HG03175 (cell line): ENCODE measurements around the gene CDC42EP1.

ENCODE experiments used
- ATAC-seq: cut with Tn5 transposase; IDR thresholded peaks from one replicate; pipeline ENCODE4 v1.9.1; 2021; ENCODE audit warnings: mild to moderate bottlenecking, moderate library complexity; ENCODE audit not compliant: unreplicated experiment

CDC42EP1 gene

DNA sequence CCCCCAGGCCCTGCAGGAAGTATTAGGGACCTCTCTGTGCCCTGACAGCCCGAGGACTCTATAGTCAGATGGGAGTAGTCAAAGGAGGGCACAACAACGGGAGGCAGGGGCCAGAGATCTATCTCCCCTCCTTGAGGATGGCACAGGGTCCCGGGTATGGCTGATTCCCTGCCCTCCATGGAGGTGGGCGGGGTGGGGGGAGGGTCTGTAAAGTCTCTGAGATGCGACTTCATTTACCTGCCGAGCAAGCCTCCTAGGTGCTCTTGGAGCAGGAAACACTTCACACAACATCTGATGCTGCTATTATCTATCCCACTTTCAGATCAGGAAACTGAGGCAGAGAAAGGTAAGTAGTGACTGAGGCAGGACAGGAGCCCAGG, 769 bp upstream of the CDC42EP1 start:
- no peak for ATAC-seq

DNA sequence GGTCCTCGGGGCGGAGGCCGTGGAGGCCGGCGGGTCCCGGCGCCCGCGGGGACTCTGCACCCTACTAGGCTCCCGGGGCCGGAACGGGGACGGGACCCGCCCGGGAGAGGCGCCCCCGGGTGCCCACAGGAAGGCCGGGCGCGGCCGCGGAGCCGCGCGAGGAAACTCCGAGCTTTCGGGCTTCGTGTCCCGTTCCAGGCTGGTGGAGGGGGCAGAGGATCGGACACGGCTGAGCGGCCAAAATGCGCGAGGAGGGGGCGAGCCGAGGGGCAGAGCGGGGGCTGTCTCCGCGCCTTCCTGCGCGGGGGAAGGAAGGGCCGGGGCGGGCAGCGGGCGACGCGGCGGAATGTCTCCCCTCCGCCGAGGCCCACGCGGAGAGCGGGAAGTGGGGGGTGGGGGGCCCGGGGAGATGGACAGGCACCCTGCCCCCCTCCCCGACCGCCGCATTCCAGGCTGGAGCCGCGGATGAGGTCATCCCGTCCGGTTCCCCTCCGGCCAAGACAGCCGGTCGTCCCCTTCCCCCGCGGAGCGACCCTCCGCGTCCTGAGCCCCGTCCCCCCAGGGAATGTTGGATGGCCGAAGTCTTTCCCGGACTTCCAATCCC, 430 bp downstream of the CDC42EP1 start:
- ATAC-seq: no peak

DNA sequence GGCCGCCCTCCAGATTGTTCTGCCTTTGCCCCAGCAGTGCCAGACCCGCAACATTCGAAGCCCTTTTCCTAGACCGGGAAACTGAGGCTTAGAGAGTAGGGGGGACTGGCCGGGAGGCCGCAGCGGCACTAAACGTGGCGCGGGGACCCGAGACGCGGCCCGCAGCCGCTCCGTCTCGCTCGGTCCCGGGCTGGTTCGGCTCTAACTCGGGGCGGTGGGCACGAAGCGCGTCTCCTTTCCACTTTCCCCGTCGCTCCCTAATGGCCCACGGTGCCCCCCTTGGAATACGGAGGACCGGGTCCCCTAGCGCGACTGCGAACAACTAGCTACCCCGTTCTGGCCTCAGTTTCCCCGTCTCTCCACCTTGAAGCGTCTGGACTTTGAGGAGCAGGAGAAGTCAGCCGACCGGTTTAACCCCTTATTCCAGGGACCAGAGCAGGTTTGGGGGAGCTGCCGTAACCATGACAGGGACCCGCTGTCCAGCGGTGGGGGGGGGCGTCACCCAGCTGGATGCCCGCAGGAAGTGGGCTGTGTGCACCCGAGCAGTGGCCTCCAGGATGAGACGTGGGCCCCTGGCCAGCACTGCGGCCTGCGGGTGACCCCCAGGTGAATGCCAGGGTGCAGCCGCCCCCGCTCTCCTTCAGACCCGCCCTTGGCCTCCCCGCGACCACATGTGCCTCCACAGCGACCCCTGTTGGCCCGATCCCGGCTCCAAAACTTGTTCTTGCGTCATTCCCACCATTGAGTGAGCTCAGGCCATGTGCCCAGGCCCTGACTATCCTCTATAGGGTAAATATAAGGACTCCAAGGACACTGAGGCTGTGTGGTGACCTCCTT, 1.1 kb downstream of the CDC42EP1 start:
- no peak for ATAC-seq

DNA sequence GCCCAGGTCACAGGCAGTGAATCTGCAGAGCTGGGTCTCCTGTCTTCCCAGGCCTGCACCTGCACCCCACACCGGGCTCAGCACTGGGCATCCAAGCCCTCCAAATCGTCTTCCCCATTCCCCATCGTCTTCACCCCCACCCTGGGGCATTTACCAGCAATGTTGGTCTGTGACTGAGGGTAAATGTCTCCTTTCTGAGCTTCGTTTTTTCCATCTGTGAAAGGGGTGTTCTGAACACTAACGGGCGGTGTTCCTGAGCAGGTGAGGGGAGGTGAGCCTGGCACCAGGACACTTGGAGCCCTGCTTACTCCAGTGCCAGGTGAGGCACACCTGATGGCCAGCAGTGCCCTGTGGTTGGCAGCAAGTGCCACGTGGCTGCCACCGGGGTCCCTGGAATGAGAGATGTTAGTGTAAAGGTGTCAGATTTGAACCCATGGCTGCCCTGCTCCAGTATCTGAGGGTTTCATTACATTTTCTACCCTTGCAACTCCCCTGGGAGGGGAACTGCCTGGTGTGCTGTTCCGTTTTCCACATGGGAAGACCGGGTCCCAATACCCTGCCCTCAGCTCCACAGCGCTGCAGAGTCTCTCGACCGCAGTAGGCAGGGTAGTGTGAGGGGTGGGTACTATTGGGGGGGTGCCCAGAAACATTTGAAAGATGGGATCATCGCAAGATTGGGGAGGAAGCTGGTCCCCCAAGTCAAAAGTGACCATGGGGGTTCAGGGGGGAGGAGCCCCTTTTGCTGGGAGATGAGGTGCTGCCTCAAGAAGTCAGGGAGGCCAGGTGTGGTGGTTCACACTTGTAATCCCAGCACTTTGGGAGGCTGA, 2.0 kb downstream of the CDC42EP1 start:
- no peak for ATAC-seq

DNA sequence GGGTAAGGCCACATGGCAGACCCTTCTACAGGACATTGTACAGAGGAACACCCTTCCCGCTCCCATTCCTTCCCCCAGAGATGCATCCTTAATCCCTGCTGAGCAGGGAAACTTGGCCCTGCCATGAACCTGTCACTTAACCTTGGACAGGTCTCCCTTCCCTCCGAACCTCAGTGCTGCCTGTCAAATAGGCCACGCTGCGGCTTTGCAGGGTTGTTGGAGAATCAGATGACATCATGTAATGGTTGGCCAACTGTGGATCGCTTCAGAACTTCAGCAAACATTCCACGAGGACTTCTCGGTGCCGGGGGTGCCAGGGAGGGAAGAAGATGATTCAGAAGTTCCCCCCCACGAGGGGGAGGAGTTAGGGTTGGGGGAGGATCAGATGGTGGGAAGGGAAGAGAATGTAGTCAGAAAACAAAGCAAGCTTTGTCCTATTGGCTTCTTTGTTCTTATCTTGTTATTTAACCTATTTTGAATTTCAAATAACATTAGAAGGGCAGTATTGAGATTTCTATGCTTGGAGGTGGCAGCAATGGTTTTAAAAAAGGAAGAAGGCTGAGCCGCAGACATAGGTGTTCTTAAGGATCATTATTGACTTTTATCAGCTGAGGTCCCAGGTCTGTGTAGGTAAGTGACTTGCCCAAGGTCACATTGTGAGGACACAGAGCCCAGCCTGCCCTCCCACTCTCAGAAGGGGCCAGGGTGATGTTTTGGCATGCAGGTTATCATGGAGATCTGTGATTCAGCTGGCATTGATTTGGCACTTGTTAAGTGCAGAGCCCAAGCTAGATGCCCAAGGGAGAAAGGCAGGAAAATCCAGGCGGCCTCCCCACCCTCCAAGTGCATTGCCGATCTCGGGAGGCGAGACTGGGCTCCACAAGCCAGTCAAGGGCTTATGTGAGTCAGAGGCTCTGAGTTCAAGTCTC, 3.1 kb downstream of the CDC42EP1 start:
- ATAC-seq: no peak

DNA sequence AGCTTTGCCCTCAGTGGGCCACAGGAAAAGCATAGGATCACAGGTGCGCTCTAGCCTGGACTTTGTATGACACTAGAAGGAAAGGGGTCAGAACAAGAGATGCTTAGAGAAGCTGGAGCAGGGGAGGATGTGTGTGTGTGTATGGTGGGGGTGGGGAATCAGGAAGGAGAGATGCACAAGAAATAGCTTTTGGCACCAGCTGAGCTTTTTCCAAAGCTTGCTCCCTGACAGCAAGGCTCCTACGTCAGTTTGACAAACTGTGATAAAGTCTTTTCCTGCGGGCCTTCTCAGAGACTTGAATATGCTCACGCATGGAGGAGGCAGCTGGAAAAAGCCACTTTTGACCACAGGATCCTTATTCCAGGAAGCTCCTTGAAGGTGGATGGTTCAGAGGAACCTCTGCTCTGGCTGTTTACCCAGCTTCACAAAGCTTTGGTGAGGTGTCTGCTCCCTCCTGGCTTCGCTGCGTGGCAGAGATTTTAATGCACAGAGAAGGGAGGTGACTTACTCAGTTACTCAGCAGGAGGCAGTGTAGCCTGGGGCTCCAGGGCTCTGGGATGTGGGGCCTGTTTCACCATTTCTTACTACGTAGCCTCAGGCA, 3.9 kb downstream of the CDC42EP1 start:
- ATAC-seq: no peak

DNA sequence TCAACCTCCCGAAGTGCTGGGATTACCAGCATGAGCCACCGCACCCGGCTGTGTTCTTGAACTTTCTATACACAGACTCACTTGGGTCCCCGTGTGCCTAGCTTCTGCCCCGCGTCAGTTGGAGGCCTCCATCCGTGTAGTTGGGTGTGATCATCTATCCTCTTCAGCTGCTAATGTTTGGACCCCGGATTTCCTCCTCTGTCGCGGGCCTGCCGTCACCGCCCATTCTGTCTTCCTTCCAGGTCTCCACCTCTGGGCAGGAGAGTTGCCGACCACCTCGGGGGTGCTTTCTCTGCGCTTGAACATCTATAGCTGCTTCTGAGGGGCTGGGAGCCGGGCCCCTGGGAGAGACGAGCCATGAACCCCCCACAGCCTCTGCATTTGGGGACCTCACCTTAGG, 5.5 kb downstream of the CDC42EP1 start:
- ATAC-seq: no peak

DNA sequence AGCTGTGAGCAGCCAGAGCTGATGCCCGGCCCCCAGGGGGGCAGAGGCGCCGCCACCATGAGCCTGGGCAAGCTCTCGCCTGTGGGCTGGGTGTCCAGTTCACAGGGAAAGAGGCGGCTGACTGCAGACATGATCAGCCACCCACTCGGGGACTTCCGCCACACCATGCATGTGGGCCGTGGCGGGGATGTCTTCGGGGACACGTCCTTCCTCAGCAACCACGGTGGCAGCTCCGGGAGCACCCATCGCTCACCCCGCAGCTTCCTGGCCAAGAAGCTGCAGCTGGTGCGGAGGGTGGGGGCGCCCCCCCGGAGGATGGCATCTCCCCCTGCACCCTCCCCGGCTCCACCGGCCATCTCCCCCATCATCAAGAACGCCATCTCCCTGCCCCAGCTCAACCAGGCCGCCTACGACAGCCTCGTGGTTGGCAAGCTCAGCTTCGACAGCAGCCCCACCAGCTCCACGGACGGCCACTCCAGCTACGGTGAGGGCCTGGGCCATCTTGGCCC, 6.1 kb downstream of the CDC42EP1 start:
- no peak for ATAC-seq

DNA sequence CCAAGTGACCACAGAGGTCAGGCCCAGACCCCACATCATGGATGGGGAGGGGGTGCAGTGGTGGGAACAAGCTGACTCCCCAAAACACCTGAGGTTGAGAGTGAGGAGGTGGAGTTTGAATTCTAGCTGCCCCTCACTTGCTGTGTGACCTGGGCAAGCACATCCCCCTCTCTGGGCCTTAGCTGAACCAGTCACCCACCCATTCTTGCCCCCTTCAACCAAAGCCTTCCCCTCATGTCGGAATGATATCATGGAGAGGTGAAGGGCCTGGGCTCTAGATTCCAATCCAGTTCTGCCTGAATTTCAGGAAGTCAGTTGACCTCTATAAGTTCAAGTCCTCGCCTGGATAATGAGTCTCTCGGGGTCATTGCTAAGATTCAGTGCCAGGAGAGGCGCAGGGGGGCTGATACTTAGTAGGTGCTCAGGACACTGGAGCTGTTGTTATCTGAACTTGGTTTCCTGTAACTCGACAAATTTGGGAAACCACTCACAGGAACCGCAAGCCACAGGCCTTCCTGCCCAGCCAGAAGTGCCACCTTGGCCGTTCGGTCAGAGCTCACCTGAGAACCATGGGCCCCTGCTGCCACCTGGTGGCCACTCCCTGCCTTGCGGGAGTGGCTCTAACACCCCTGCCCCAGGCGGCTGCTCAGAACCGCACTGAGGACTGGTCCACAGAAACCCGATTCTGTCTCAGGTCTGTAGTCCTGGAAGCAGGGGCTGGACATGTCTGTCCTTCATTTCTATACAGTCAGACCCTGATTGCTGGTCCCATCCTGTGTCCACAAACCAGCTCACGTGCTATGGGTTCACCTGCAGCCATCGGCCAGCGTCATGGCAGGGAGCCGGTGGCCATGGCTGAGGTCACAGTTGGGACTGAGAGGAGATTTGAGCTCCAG, 6.9 kb downstream of the CDC42EP1 start:
- peak; percentile 50 for ATAC-seq

DNA sequence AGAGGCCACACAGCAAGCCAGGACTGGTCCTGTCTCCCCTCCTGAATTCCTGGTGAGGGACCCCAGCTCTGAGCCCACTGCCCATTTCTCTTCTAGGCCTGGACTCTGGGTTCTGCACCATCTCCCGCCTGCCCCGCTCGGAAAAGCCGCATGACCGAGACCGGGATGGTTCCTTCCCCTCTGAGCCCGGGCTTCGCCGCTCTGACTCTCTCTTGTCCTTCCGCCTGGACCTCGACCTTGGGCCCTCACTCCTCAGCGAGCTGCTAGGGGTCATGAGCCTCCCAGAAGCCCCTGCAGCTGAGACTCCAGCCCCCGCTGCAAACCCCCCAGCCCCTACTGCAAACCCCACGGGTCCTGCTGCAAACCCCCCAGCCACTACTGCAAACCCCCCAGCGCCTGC, 7.7 kb downstream of the CDC42EP1 start:
- no peak for ATAC-seq

DNA sequence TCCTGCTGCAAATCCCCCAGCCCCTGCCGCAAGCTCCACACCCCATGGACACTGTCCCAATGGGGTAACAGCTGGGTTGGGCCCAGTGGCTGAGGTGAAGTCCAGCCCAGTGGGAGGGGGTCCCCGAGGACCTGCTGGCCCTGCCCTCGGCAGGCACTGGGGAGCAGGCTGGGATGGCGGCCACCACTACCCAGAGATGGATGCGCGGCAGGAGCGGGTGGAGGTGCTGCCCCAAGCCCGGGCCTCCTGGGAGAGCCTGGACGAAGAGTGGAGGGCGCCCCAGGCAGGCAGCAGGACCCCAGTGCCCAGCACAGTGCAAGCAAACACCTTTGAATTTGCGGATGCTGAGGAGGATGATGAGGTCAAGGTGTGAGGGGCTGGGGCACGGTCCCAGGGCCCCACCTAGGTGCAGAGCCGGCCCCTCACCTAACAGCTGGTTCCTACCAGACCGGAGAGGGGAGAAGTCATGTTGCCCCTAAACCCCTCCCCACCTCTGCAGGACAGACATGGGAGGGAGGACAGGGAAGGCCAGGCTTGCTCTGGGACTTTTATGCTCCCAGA, 8.2 kb downstream of the CDC42EP1 start:
- ATAC-seq: no peak

DNA sequence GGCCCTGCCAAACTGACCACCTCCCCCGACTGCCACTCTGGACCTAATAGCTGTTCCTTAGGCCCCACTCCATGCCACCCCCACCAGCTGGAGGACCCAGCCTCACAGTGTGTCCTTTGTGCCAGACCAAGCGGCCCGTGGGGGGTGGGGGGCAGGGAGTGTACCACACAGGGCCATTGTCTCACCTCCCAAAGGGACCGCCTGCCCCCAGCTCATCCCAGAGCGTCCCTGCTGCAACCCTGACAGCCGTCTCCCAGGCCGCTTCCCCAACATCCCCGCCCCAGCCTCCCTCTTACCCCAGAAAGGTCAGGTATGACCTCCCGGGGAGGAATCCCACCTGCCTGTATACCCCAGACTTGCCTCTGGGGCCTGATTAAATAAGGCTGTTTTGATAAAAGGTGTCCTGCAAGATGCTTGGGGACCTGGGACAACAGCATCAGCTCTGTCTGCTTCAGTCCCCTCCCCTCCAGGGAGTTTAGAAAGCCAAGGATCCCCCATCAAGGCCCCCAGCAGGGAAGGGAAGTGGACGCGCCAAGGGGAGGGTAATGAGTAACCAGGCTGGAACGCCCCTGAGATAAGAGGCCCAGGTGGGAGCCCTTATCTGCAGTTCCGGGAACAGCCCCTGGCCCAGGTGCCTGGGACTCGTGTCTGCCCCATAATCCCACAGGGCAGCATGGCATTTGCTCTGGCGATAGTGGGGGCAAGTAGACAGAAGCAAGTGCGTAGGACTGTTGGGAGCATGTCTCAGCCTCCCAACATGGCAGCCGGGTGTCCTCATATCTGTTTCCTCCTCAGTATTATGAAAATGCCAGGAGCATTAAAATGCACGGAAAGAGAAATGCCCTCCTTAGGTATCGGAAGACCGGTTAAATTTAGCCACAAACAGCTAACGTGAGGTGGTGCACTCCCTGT, 9.0 kb downstream of the CDC42EP1 start:
- no peak for ATAC-seq

DNA sequence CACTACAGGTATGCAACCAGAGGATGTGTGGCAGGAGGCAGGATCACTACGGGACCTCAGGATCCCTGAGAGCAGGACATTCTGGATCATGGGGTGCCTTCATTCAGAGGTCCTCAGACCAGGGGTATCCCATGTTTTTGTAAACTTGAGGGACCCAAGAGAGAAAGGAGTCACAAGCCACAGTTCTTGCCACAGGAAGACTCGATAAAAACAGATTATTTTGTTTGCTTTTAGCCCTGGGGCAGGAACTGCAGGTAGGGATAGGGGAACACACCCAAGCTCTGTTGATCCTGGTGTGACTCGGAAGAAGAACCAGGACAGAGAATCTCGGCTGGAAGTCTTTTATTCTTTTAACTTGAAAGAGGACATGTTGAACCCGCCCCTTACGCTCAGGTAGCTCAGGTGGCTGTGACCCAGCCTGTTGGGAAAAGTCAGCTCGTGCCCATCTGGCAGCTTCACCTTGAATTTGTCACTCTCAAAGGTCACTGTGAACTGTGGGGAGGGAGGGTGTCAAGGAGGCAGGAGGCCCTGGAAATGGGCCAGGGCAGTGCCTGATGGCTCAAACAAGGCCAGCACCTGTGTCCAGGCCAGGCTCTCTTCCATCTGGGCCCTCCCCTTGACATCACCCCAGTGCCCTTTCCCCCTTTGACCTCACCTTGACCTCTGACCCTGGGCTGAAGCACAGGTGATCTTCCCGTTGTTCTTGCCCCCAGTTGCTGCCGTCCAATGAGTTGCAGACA, 9.8 kb downstream of the CDC42EP1 start:
- no peak for ATAC-seq

DNA sequence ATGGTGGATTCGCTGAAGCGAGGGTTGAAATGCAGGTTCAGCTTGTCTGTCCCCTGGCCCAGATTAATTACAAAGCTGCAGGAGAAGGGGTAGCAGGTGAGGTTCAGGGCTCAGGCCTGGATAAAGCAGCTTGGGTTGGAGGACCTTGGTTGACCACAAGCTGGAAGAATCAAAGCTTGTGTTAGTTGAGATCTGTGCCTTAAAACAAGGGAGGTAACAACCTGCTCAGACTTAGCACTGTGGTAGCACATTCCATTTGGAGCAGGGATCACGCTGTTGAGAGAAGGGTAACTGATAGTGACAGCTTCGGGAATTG, 10.3 kb downstream of the CDC42EP1 start:
- no peak for ATAC-seq

DNA sequence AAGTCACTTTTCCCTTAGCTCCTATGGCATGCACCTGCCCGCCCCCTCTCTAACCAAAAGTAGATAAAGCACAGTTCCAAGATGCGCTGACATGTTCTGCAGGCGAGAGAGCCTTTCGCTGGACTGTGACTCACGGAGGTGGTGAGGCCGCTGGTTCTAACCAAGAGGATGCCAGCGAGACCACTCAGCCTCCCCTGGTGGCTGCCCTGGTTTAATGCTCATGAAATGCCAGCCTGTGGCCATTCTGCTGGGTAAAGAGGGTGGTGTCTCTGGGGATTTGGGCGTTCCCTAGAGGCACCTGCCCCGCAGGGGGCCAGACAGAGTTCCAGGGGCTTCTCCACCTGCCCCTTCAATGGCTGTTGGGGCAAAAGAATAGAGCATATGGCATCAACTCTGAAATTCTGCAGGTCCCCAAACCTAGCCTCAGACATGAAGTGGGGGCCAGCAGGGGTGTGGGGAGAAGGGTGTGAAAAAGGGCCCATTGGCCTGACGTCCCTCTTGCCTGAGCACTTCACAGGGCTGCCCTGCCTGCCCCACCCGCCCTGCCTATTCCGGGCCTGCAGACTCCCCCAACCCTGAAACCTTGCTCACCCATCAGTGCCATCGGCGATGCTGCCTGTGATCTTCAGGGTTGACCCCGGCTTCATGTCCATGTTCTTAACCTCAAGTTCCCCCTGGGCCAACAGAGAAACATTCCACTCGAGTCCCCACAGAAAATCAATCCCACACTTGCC, 11.1 kb downstream of the CDC42EP1 start:
- ATAC-seq: no peak

DNA sequence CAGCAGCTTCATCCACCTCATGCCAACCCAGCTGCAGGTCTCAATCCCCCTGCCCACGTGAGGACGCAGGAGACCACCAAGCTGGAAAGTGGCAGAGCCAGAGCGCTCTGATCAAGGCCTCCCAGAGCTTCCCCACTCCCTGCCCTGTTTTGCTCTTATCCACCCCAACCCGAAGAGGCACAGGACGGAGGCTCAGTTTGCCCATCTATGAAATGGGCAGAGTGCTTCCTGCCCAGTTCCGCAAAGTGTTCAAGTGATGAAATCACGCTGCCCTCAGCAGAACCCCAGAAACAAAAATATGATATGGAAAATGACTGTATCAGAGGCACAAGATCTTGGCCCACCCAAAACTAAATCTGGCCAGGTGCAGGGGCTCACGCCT, 11.7 kb downstream of the CDC42EP1 start:
- no peak for ATAC-seq
